AG10803 (cell line): Measurements from ENCODE around the gene PRR5L.

ENCODE experiments used
- DNase-seq: peaks from one replicate; pipeline ENCODE4 v3.0.0; 2010; ENCODE audit warnings: low read depth
- H3K4me3 ChIP-seq: 2 replicates; pipeline ENCODE4 v1.5.1; 2011; ENCODE audit warnings: mild to moderate bottlenecking, low read length, control low read depth
- CTCF ChIP-seq: conservative IDR thresholded peaks from 2 replicates; pipeline ENCODE4 v1.5.1; 2011; ENCODE audit warnings: mild to moderate bottlenecking, low read length, control low read depth, inconsistent platforms

PRR5L gene

GRCh38 chr11:36485298-36486002, 189.4 kb downstream of the PRR5L start:
- no peak for TF ChIP-seq CTCF
- H3K4me3 ChIP-seq, result no peak overlapping the region
- DNase-seq, result no peak

GRCh38 chr11:36487619-36488018, 191.5 kb downstream of the PRR5L start:
- no peak for TF ChIP-seq CTCF
- H3K4me3 ChIP-seq, result no peak overlapping the region
- DNase-seq, result no peak

GRCh38 chr11:36488096-36488495, 192.0 kb downstream of the PRR5L start:
- H3K4me3 ChIP-seq, result no peak overlapping the region
- no peak for DNase-seq
- TF ChIP-seq CTCF, result no peak

- DNase-seq, result no peak
- no peak for TF ChIP-seq CTCF
Observed at GRCh38 chr11:36490026-36490806, 194.1 kb downstream of the PRR5L start.

GRCh38 chr11:36492724-36493304, 196.7 kb downstream of the PRR5L start:
- peak; percentile 89 for TF ChIP-seq CTCF
- DNase-seq, result peak; percentile 54
- no peak overlapping the region for H3K4me3 ChIP-seq

More at GRCh38 chr11:36490026-36490806, 194.1 kb downstream of the PRR5L start:
- H3K4me3 ChIP-seq, result no peak overlapping the region

GRCh38 chr11:36493332-36493731, 197.2 kb downstream of the PRR5L start:
- DNase-seq, result no peak
- no peak overlapping the region for H3K4me3 ChIP-seq
- TF ChIP-seq CTCF, result no peak
